ENCODE data around the gene MTHFD1L.

MTHFD1L gene

DNA sequence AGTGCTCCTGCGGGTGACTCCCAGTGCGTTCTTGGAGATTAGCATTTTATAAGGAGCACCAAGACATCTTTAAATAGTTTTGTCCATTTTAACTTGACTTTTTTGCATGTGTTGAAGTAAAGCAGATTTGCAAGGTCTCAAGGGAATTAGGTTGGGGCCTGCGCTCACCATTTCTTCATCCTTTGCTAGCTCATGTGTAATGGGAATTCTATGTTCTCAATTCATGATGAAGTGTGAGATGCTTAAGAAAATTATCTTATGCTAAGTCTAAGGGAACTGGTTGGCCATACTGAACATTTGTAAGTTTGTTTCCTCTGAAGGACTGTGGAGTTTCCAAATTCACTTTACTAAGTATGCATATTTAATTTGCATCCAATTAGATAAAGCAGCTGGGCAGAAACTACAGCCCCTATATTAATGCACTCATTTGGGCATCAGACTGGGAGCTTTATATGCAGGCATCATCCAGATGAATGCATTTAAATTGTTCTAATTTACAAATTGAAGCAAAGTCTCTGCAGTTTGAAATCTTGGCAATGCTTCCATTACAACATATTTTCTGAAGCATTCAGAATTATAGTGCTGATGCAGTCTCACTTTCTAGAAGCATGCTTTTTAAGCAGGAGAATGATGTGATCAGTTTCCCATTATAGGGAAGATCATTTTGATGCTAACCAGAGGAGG lies 266.0 kb downstream of the MTHFD1L start:
- no peak for DNase-seq

- DNase-seq, result no peak
Observed at GRCh38 chr6:151136141-151136755, 270.7 kb downstream of the MTHFD1L start.

DNA sequence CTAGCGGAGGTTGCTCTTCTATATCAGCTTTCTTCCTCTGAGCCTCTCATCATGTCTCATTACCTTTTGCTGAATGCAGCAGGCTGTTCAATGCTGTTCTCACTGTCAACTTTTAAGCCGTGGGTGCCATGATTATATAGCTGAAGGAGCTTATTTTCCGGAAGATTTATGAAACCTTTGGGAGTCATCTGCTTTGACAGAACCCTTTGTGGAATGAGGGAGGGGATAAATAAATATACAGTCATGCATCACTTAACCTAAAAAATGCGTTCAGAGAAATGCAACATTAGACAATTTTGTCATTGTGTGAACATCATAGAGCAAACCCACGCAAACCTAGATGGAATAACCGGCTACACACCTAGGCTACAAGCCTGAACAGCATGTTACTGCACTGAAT lies 272.0 kb downstream of the MTHFD1L start:
- no peak for DNase-seq

- no peak for DNase-seq
Observed at GRCh38 chr6:151139524-151139923, 274.0 kb downstream of the MTHFD1L start.

DNA sequence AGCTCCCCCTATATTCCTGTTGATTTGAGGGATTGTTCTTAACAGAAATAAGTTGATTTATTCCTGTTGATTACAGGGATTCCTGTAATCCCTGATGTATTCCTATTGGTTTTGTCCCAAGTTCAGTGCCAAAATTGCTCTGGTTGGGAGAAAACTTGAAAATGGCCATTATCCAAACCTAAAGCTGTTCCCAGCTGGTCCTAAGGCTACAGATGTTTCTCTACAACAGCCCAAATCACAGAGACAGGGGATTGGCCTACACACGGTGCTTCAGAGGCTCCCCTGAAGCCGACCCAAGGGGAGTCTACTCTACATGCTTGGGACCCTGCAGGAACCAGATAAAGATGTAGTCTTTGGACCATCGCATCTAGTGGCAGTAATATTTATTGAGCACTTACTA lies 275.3 kb downstream of the MTHFD1L start:
- DNase-seq, result no peak

- no peak for DNase-seq
Observed at GRCh38 chr6:151141685-151142084, 276.2 kb downstream of the MTHFD1L start.

DNA sequence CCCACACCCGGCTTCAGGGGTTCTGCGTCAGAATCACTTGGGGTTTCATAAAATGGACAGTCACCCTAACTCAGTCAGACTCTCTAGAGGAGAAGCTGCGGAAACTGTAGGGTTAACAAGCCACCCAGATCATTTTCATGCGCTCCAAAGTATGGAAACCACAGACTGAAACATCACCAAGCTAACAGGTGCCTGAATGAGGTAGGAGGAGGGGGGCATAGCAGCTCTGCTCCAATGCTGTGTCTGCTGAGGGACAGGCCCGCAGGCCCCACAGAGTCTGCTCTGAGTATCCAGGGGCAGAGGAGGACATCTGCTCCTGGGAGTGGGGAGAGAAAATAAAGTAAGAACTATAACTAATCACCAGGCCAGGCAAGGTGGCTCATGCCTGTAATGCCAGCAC lies 277.2 kb downstream of the MTHFD1L start:
- no peak for DNase-seq

DNA sequence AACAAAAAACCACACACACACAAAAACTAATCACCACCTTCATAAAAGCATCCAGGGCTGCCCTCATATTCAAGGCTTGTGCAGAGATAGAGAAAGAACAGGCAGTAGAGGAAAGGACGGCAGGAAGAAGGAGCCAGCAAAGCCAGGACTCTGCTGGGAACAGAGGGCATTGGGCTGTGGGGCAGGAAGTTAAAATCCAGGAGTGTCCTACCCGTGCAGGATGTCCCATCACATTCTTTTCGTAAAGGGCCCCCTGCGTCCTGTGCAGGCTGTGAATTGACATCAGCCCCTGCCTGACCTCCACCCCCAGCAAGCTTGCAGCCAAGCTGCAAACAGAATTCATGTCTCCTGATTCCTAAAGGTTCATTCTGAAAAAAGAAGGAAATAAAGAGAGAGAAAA lies 277.8 kb downstream of the MTHFD1L start:
- no peak for DNase-seq

DNA sequence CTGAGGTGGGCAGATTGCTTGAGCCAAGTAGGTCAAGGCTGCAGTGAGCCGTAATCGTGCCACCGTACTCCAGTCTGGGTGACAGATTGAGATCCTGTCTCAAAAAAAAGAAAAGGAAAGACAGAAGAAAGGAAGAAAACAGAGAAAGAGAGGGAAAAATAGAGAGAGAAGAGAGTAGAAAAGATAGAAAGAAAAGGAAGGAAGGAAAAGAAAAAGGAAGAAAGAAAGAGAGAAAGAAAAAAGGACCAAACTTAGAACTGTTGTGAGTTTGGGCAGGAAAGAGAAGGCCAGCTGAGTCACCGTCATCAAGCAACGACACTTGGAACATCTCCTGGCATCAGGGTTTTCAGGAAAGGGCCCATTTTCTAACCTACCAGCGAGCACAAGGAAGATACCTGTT lies 278.3 kb downstream of the MTHFD1L start:
- no peak for DNase-seq

- no peak for DNase-seq
Observed at GRCh38 chr6:151147118-151147832, 281.8 kb downstream of the MTHFD1L start.

DNA sequence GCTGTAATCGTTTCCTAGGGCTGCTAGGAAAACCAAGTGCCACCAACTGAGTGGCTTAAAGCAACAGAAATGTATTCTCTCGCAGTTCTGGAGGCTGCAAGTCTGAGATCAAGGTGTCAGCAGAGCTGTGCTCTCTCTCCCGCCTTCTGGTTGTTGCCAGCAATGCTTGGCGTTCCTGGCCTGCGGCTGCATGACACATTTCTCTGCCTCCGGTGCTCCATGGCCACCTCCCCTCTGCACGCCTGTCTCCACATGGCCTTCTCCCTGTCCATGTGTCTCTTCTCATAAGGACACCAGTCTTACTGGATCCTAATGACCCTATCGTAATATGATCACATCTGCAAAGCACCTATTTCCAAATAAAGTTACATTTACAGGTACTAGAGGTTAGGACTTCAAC lies 282.6 kb downstream of the MTHFD1L start:
- DNase-seq, result no peak

- no peak for DNase-seq
Observed at GRCh38 chr6:151149793-151150192, 284.3 kb downstream of the MTHFD1L start.
